GM23338 (cell line): ENCODE measurements around the gene KCNA1. TPM values are rescaled to one million over a fixed set of nuclear protein-coding genes. Genes with fewer than 3 reads are reported as not detected.

Experiments used
- ATAC-seq: fragments of 200-7000 bp; cut with Tn5 transposase; 3 replicates; pipeline ENCODE4 v1.9.1; 2020
- DNase-seq: peaks from one replicate; pipeline ENCODE4 v3.0.0-alpha.2; 2015; ENCODE audit warnings: low spot score
- H2AFZ ChIP-seq: fragments of 200-600 bp; sonication (generic); 2 replicates; pipeline ENCODE4 v1.8.0; 2016; ENCODE audit warnings: antibody characterized with exemption, mild to moderate bottlenecking, moderate library complexity
- H3F3A ChIP-seq: fragments of 200-600 bp; sonication (generic); replicated peaks from 2 replicates; pipeline ENCODE4 v1.8.0; 2017; ENCODE audit warnings: antibody characterized with exemption, mixed run types, low read depth
- H3K27ac ChIP-seq: fragments of 200-600 bp; sonication (generic); 2 replicates; pipeline ENCODE4 v1.6.1; 2016; ENCODE audit warnings: low read depth
- H3K27me3 ChIP-seq: fragments of 200-600 bp; sonication (generic); 2 replicates; pipeline ENCODE4 v1.8.0; 2016; ENCODE audit warnings: mild to moderate bottlenecking, mixed run types, moderate library complexity; ENCODE audit not compliant: insufficient read depth
- H3K36me3 ChIP-seq: fragments of 200-600 bp; sonication (generic); 2 replicates; pipeline ENCODE4 v1.8.0; 2016; ENCODE audit warnings: mild to moderate bottlenecking; ENCODE audit not compliant: insufficient read depth
- H3K4me1 ChIP-seq: fragments of 200-600 bp; sonication (generic); 2 replicates; pipeline ENCODE4 v1.8.0; 2016; ENCODE audit warnings: mild to moderate bottlenecking, moderate library complexity; ENCODE audit not compliant: insufficient read depth
- H3K4me2 ChIP-seq: fragments of 200-600 bp; sonication (generic); 2 replicates; pipeline ENCODE4 v1.7.1; 2017; ENCODE audit warnings: mixed run types
- H3K4me3 ChIP-seq: fragments of 200-600 bp; sonication (generic); 2 replicates; pipeline ENCODE4 v1.6.1; 2016; ENCODE audit warnings: mixed run types
- H3K79me2 ChIP-seq: fragments of 200-600 bp; sonication (generic); replicated peaks from 2 replicates; pipeline ENCODE4 v1.8.0; 2017; ENCODE audit warnings: mild to moderate bottlenecking; ENCODE audit not compliant: insufficient read depth
- H3K9me2 ChIP-seq: fragments of 200-600 bp; sonication (generic); 2 replicates; pipeline ENCODE4 v1.8.0; 2017; ENCODE audit not compliant: insufficient read depth
- H4K20me1 ChIP-seq: fragments of 200-600 bp; sonication (generic); replicated peaks from 2 replicates; pipeline ENCODE4 v1.8.0; 2017; ENCODE audit warnings: mild to moderate bottlenecking; ENCODE audit not compliant: insufficient read depth
- H3K27ac Mint-ChIP-seq: 2 replicates; pipeline ENCODE4 v1.8.0; 2020; ENCODE audit warnings: inconsistent platforms, mild to moderate bottlenecking, moderate library complexity, mixed read lengths
- H3K27me3 Mint-ChIP-seq: 3 replicates; pipeline ENCODE4 v1.8.0; 2022; ENCODE audit warnings: low read depth, mild to moderate bottlenecking, moderate library complexity, mixed read lengths, inconsistent platforms; ENCODE audit not compliant: insufficient read depth, poor library complexity
- H3K36me3 Mint-ChIP-seq: 3 replicates; pipeline ENCODE4 v1.8.0; 2021; ENCODE audit warnings: low read depth, mild to moderate bottlenecking, inconsistent platforms, moderate library complexity, mixed read lengths
- H3K4me1 Mint-ChIP-seq: 3 replicates; pipeline ENCODE4 v1.8.0; 2020; ENCODE audit warnings: mild to moderate bottlenecking, inconsistent platforms, mixed read lengths
- H3K4me3 Mint-ChIP-seq: 3 replicates; pipeline ENCODE4 v1.8.0; 2021; ENCODE audit warnings: moderate library complexity, mild to moderate bottlenecking, inconsistent platforms, mixed read lengths
- H3K9me3 Mint-ChIP-seq: 3 replicates; pipeline ENCODE4 v1.8.0; 2020; ENCODE audit warnings: moderate library complexity, mild to moderate bottlenecking, inconsistent platforms, mixed read lengths
- CREB1 ChIP-seq: fragments of 250-450 bp; sonication (Bioruptor Pico); IDR thresholded peaks from 2 replicates; pipeline ENCODE4 v1.5.0; 2020; ENCODE audit warnings: low read depth, mild to moderate bottlenecking, moderate library complexity
- EZH2 ChIP-seq: fragments of 200-600 bp; sonication (generic); IDR thresholded peaks from one replicate; pipeline ENCODE4 v1.8.0; 2017; ENCODE audit warnings: antibody characterized with exemption, mild to moderate bottlenecking, low read depth; ENCODE audit not compliant: unreplicated experiment
- EZH2phosphoT487 ChIP-seq: fragments of 200-600 bp; sonication (generic); IDR thresholded peaks from one replicate; pipeline ENCODE4 v1.8.1; 2018; ENCODE audit warnings: antibody characterized with exemption; ENCODE audit not compliant: unreplicated experiment
- JUNB ChIP-seq: IDR thresholded peaks from one replicate; pipeline ENCODE4 v1.6.1; 2016; ENCODE audit warnings: antibody characterized with exemption; ENCODE audit not compliant: unreplicated experiment
- NANOG ChIP-seq: IDR thresholded peaks from 2 replicates; pipeline ENCODE4 v1.6.1; 2016; ENCODE audit warnings: antibody characterized with exemption, borderline replicate concordance
- POLR2AphosphoS5 ChIP-seq: IDR thresholded peaks from 2 replicates; pipeline ENCODE4 v1.6.1; 2016; ENCODE audit warnings: antibody characterized with exemption, low read depth
- REST ChIP-seq: IDR thresholded peaks from one replicate; pipeline ENCODE4 v1.6.1; 2018; ENCODE audit warnings: antibody characterized with exemption; ENCODE audit not compliant: unreplicated experiment
- STAT1 ChIP-seq: IDR thresholded peaks from one replicate; pipeline ENCODE4 v1.6.1; 2016; ENCODE audit warnings: antibody characterized with exemption; ENCODE audit not compliant: unreplicated experiment
- ZNF331 ChIP-seq: fragments of 250-450 bp; sonication (Bioruptor Pico); IDR thresholded peaks from 2 replicates; pipeline ENCODE4 v1.5.0; 2020; ENCODE audit warnings: low read depth, mild to moderate bottlenecking, moderate library complexity
- ZNF462 ChIP-seq: fragments of 250-450 bp; sonication (Bioruptor Pico); IDR thresholded peaks from 2 replicates; pipeline ENCODE4 v1.5.0; 2020; ENCODE audit warnings: mild to moderate bottlenecking, moderate library complexity
- polyA plus RNA-seq: library from polyadenylated mRNA; unstranded; fragments of >200 nt; fragmentation: Nextera tagmentation; extraction: Ambion mirVana; gene quantifications from 2 replicates; pipeline ENCODE4 v1.2.1, GENCODE V29; 2016
- total RNA-seq: library from RNA; depleted of rRNA; stranded (reverse); fragments of >200 nt; shearing (Covaris generic); gene quantifications from 2 replicates; pipeline ENCODE4 v1.2.3, GENCODE V29; 2014
- TF ChIP-seq, protein P1 (sequence below), 2 experiments: fragments of 200-600 bp in 1 of 2; sonication (generic) in 1 of 2; conservative IDR thresholded peaks; 2 replicates each; pipeline versions ENCODE4 v1.5.1 to v1.6.1; 2016 to 2017; ENCODE audit warnings: antibody characterized with exemption in 2 of 2, low read depth in 2 of 2, mild to moderate bottlenecking in 2 of 2, moderate library complexity in 1 of 2

The KCNA1 gene
- total and polyA plus RNA-seq, 2 experiments from 2014 or later: 0.10 to 1.2 TPM

GRCh38 chr12:4914720-4915119, 5.0 kb downstream of the KCNA1 start:
- Mint-ChIP-seq H3K27me3 (peaks cover 34% of the 10 kb centered on the region), H3K9me3 (peaks cover 10% of the 10 kb centered on the region), H3K4me3 (no peak overlapping the region), H3K4me1 (peaks cover 5% of the 10 kb centered on the region), H3K27ac (no peak overlapping the region), H3K36me3 (peaks cover 8% of the 10 kb centered on the region)
- no peaks in the 10 kb centered on the region for H4K20me1 ChIP-seq
- no peaks in the 10 kb centered on the region for H3K79me2 ChIP-seq
- ATAC-seq (no peak), DNase-seq (no peak)
- no peak overlapping the region for H2AFZ ChIP-seq
- no peak overlapping the region for H3K27ac ChIP-seq
- no peaks in the 10 kb centered on the region for H3K4me1 ChIP-seq
- no peaks in the 10 kb centered on the region for H3F3A ChIP-seq
- no peak overlapping the region for H3K4me3 ChIP-seq
- H3K9me2 ChIP-seq: no peaks in the 10 kb centered on the region
- H3K36me3 ChIP-seq: no peaks in the 10 kb centered on the region
- no peak overlapping the region for H3K4me2 ChIP-seq
- TF ChIP-seq STAT1 (no peak), POLR2AphosphoS5 (no peak), EZH2phosphoT487 (no peak), ZNF462 (CRISPR knock-in tag) (no peak), EZH2 (no peak), NANOG (no peak)
- peaks cover 38% of the 10 kb centered on the region for H3K27me3 ChIP-seq

- Mint-ChIP-seq H3K4me3 (no peak overlapping the region), H3K27ac (no peak overlapping the region), H3K36me3 (peaks cover 8% of the 10 kb centered on the region), H3K9me3 (peaks cover 10% of the 10 kb centered on the region), H3K4me1 (peaks cover 2% of the 10 kb centered on the region; the same call in 2 of the 3 replicates), H3K27me3 (peaks cover 24% of the 10 kb centered on the region)
- Histone ChIP-seq H3K4me3 (no peak overlapping the region), H3K4me1 (no peaks in the 10 kb centered on the region), H3K4me2 (no peak overlapping the region), H2AFZ (no peak overlapping the region), H3K79me2 (no peaks in the 10 kb centered on the region), H3F3A (no peaks in the 10 kb centered on the region), H3K27ac (no peak overlapping the region), H3K36me3 (no peaks in the 10 kb centered on the region), H3K27me3 (peaks cover 27% of the 10 kb centered on the region), H3K9me2 (no peaks in the 10 kb centered on the region), H4K20me1 (no peaks in the 10 kb centered on the region)
- no peak for DNase-seq
- no peak for ATAC-seq
- no peak for TF ChIP-seq EZH2phosphoT487
- TF ChIP-seq JUNB: no peak
- TF ChIP-seq REST: no peak
- TF ChIP-seq NANOG: no peak
- TF ChIP-seq CREB1 (CRISPR knock-in tag): no peak
- TF ChIP-seq, protein P1, sequence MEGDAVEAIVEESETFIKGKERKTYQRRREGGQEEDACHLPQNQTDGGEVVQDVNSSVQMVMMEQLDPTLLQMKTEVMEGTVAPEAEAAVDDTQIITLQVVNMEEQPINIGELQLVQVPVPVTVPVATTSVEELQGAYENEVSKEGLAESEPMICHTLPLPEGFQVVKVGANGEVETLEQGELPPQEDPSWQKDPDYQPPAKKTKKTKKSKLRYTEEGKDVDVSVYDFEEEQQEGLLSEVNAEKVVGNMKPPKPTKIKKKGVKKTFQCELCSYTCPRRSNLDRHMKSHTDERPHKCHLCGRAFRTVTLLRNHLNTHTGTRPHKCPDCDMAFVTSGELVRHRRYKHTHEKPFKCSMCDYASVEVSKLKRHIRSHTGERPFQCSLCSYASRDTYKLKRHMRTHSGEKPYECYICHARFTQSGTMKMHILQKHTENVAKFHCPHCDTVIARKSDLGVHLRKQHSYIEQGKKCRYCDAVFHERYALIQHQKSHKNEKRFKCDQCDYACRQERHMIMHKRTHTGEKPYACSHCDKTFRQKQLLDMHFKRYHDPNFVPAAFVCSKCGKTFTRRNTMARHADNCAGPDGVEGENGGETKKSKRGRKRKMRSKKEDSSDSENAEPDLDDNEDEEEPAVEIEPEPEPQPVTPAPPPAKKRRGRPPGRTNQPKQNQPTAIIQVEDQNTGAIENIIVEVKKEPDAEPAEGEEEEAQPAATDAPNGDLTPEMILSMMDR (conservative IDR thresholded peaks at IDR 0.05; ENCODE audit: low read depth in 2 of 2): no peak
- no peak for TF ChIP-seq ZNF331 (CRISPR knock-in tag)
- no peak for TF ChIP-seq POLR2AphosphoS5
Observed at GRCh38 chr12:4915752-4916151, 6.0 kb downstream of the KCNA1 start.
